ENCODE data around the gene SMIM13. TPM values are rescaled to one million over a fixed set of nuclear protein-coding genes. Genes with fewer than 3 reads are reported as not detected.

SMIM13 gene
- total and polyA plus RNA-seq, 2 of the 4 experiments (the other 2 are of a cell fraction) = 5.4 to 10.0 TPM

- Histone ChIP-seq H3K9ac (ENCODE audit: low read depth, low read length) (no peak overlapping the region), H2AK9ac (replicated peaks; ENCODE audit: low read depth, low read length, poor library complexity) (no peak overlapping the region), H3K18ac (ENCODE audit: low read depth, low read length) (no peak overlapping the region), H4K20me1 (ENCODE audit: insufficient read depth, low read length) (no peaks in the 10 kb centered on the region), H3K23ac (ENCODE audit: low read depth, low read length) (no peak overlapping the region), H3K79me1 (ENCODE audit: low read depth in 1 of 2, low read length in 2 of 2) (no peaks in the 10 kb centered on the region), H3K14ac (replicated peaks; ENCODE audit: low read depth, low read length) (no peak overlapping the region), H3K27me3 (ENCODE audit: control insufficient read depth, insufficient read depth, low read length) (no peaks in the 10 kb centered on the region), H2BK5ac (ENCODE audit: low read depth, low read length, poor library complexity, severe bottlenecking) (no peak overlapping the region), H3K36me3 (ENCODE audit: control insufficient read depth, insufficient read depth, low read length) (no peaks in the 10 kb centered on the region), H3K4me3 (ENCODE audit: insufficient read depth, low read depth, low read length) (no peak overlapping the region), H3K4me1 (ENCODE audit: control insufficient read depth, insufficient read depth, low read length) (peaks cover 6% of the 10 kb centered on the region), H2AK5ac (ENCODE audit: low read depth, low read length) (no peak overlapping the region), H3K27ac (ENCODE audit: insufficient read depth, low read length) (no peak overlapping the region), H2AFZ (replicated peaks; ENCODE audit: low read length, poor library complexity) (no peak overlapping the region), H3K56ac (ENCODE audit: extremely low read depth, insufficient read depth, low read length) (no peak overlapping the region), H3K4me2 (ENCODE audit: low read depth, low read length) (no peak overlapping the region), H4K5ac (ENCODE audit: low read depth, low read length) (no peak overlapping the region), H2BK120ac (ENCODE audit: low read depth, low read length) (no peak overlapping the region), H3K4ac (ENCODE audit: low read depth, low read length) (no peak overlapping the region), H2BK15ac (ENCODE audit: low read depth, low read length) (no peak overlapping the region), H3K9me1 (ENCODE audit: insufficient read depth, low read length) (peaks cover 10% of the 10 kb centered on the region), H3K9me3 (ENCODE audit: control insufficient read depth, insufficient read depth, low read length) (no peaks in the 10 kb centered on the region), H4K91ac (ENCODE audit: insufficient read depth, low read depth, low read length) (no peak overlapping the region), H4K8ac (ENCODE audit: low read depth in 2 of 2, low read length in 2 of 2) (no peak overlapping the region), H2BK20ac (ENCODE audit: low read depth, low read length) (no peak overlapping the region)
- ChIA-PET CTCF (no interaction called here), POLR2A (ENCODE audit: unreplicated experiment) (no interaction called here)
- intact Hi-C loops (cut with micrococcal nuclease) (no loop called here), dilution Hi-C loops (cut with HindIII; ENCODE audit: low sequenced_read_pairs, unreplicated experiment) (no loop called here), in situ Hi-C loops (cut with MboI; ENCODE audit: low sequenced_read_pairs) (no loop called here)
- TF ChIP-seq SMC3 (IDR thresholded peaks at IDR 0.05; ENCODE audit: low read depth, low read length) (no peak), POLR2A (IDR thresholded peaks at IDR 0.05; ENCODE audit: low read depth, low read length) (no peak), MAFK (IDR thresholded peaks at IDR 0.05; ENCODE audit: low read depth, low read length) (no peak), RCOR1 (IDR thresholded peaks at IDR 0.05; ENCODE audit: insufficient replicate concordance, low read length) (no peak), RFX5 (IDR thresholded peaks at IDR 0.05; ENCODE audit: low read depth, low read length) (no peak), MXI1 (IDR thresholded peaks at IDR 0.05; ENCODE audit: borderline replicate concordance, low read depth, low read length) (no peak), ELK1 (IDR thresholded peaks at IDR 0.05; ENCODE audit: borderline replicate concordance, low read depth, low read length) (no peak), RAD21 (IDR thresholded peaks at IDR 0.05; ENCODE audit: low read length) (no peak), CHD1 (IDR thresholded peaks at IDR 0.05; ENCODE audit: low read depth, low read length) (no peak)
- DNase-seq = no peak
- 86% methylated on average over 12 of the region's 20 CpGs; no CpG with 5 or more reads in 1 of the 2 experiments for WGBS, 2 experiments (ENCODE audit: extremely low coverage in 2 of 2, insufficient read length in 1 of 2)
- BruUV-seq (replicated peaks) = no TSS peak
- ATAC-seq (ENCODE audit: low read depth) = no peak
Measured at GRCh38 chr6:11164717-11165646, 71.3 kb downstream of the SMIM13 start.
